ENCODE results near the gene CORO1C.

GRCh38 chr12:108671110-108671509, 60.2 kb downstream of the CORO1C start:
- TF ChIP-seq, protein P1, sequence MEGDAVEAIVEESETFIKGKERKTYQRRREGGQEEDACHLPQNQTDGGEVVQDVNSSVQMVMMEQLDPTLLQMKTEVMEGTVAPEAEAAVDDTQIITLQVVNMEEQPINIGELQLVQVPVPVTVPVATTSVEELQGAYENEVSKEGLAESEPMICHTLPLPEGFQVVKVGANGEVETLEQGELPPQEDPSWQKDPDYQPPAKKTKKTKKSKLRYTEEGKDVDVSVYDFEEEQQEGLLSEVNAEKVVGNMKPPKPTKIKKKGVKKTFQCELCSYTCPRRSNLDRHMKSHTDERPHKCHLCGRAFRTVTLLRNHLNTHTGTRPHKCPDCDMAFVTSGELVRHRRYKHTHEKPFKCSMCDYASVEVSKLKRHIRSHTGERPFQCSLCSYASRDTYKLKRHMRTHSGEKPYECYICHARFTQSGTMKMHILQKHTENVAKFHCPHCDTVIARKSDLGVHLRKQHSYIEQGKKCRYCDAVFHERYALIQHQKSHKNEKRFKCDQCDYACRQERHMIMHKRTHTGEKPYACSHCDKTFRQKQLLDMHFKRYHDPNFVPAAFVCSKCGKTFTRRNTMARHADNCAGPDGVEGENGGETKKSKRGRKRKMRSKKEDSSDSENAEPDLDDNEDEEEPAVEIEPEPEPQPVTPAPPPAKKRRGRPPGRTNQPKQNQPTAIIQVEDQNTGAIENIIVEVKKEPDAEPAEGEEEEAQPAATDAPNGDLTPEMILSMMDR (IDR thresholded peaks at IDR 0.05) = no peak
- TF ChIP-seq EP300 (IDR thresholded peaks at IDR 0.05) (no peak), POLR2A (IDR thresholded peaks at IDR 0.05; ENCODE audit: low read depth) (no peak)
